Keratinocyte (primary cell): ENCODE measurements around the gene TAC3.

Source experiments
- CTCF ChIP-seq, 3 experiments: IDR thresholded peaks in 1 of 3; conservative IDR thresholded peaks in 1 of 3; optimal IDR thresholded peaks in 1 of 3; 2 replicates in 2 of 3; 3 replicates in 1 of 3; pipeline versions ENCODE3 to v1.5.1; 2011; ENCODE audit warnings: low read length in 3 of 3, mild to moderate bottlenecking in 3 of 3, moderate library complexity in 2 of 3, control low read depth in 1 of 3, inconsistent platforms in 1 of 3; ENCODE audit not compliant: insufficient read depth in 2 of 3; ENCODE audit errors: extremely low read depth in 1 of 3
- EZH2 ChIP-seq: IDR thresholded peaks from one replicate; pipeline ENCODE4 v1.6.1; 2012; ENCODE audit warnings: inconsistent platforms, mild to moderate bottlenecking, low read length, moderate library complexity

DNA sequence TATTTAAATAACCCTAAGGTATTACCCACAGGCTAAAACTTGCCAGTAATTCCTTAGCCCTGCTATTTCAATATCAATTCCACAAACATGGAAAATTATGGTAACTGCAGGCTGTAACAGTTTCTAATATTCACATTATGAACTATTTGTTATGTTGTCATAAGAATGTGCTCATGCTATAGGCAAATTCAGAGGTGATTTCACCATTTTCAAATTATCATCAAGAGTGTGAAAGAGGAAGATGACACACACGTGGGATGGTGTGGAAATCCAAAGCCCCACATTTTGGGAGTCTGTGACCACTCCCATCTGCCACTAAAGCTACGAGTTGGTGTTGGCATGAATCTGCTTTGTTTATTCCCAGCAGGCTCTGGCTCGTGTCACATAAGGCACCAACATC lies 39.5 kb upstream of the TAC3 start:
- TF ChIP-seq CTCF (optimal IDR thresholded peaks at IDR 0.05 in 1 of 3, IDR thresholded peaks at IDR 0.05 in 1 of 3, conservative IDR thresholded peaks at IDR 0.05 in 1 of 3; ENCODE audit: extremely low read depth in 1 of 3, insufficient read depth in 2 of 3, low read length in 3 of 3) (no peak), EZH2 (no peak)
